Measurements from ENCODE around the gene RPRD2. TPM values are rescaled to one million over a fixed set of nuclear protein-coding genes. Genes with fewer than 3 reads are reported as not detected.

The RPRD2 gene
- total and polyA plus RNA-seq, 7 donors = 5.0 to 33.7 (median 22.1) TPM

GRCh38 chr1:150397392-150398032 is 33.6 kb downstream of the RPRD2 start:
- intact Hi-C loops (cut with DNase I) = no loop called here
- no peak overlapping the region for H3K27ac ChIP-seq
- H3K4me3 ChIP-seq = no peak overlapping the region
- DNase-seq = no peak
- ATAC-seq = no peak
- WGBS, 3 donors = 93 to 94% (median 94%) methylated on average over 6 of the region's 6 CpGs
- no peaks in the 10 kb centered on the region for H3K27me3 ChIP-seq (ENCODE audit: insufficient read depth in 3 of 3, low read length in 2 of 3)
- no peaks in the 10 kb centered on the region for H3K36me3 ChIP-seq (ENCODE audit: insufficient read depth in 1 of 2, low read depth in 1 of 2)
- no peaks in the 10 kb centered on the region for H3K4me1 ChIP-seq
- no peak for TF ChIP-seq CTCF (IDR thresholded peaks at IDR 0.05)
- H3K9me3 ChIP-seq = peaks cover 6% of the 10 kb centered on the region

- 79 to 91% (median 83%) methylated on average over 6 of the region's 6 CpGs for WGBS, 3 donors
- TF ChIP-seq CTCF (IDR thresholded peaks at IDR 0.05) = no peak
- H3K9me3 ChIP-seq = no peaks in the 10 kb centered on the region
- peaks cover 6% of the 10 kb centered on the region for H3K4me1 ChIP-seq
- no peaks in the 10 kb centered on the region for H3K27me3 ChIP-seq (ENCODE audit: insufficient read depth in 3 of 3, low read length in 2 of 3)
- intact Hi-C loops (cut with DNase I) = no loop called here
- H3K36me3 ChIP-seq (ENCODE audit: insufficient read depth in 1 of 2, low read depth in 1 of 2) = no peaks in the 10 kb centered on the region
- no peak overlapping the region for H3K27ac ChIP-seq
- no peak for ATAC-seq
- no peak for DNase-seq
- no peak overlapping the region for H3K4me3 ChIP-seq
Measured at GRCh38 chr1:150404465-150404864, 40.5 kb downstream of the RPRD2 start.

- Histone ChIP-seq H3K27me3 (ENCODE audit: insufficient read depth in 3 of 3, low read length in 2 of 3) (no peaks in the 10 kb centered on the region), H3K4me3 (no peak overlapping the region), H3K4me1 (peaks cover 6% of the 10 kb centered on the region), H3K9me3 (no peaks in the 10 kb centered on the region), H3K27ac (no peak overlapping the region), H3K36me3 (ENCODE audit: insufficient read depth in 1 of 2, low read depth in 1 of 2) (no peaks in the 10 kb centered on the region)
- WGBS, 3 donors = 85 to 90% (median 88%) methylated on average over 5 of the region's 5 CpGs
- no peak for ATAC-seq
- TF ChIP-seq CTCF (IDR thresholded peaks at IDR 0.05) = no peak
- intact Hi-C loops (cut with DNase I) = no loop called here
- DNase-seq = no peak
Measured at GRCh38 chr1:150405660-150406059, 41.7 kb downstream of the RPRD2 start.

GRCh38 chr1:150406483-150406882 is 42.5 kb downstream of the RPRD2 start:
- Histone ChIP-seq H3K27ac (no peak overlapping the region), H3K9me3 (no peaks in the 10 kb centered on the region), H3K4me1 (peaks cover 6% of the 10 kb centered on the region), H3K4me3 (no peak overlapping the region), H3K36me3 (ENCODE audit: insufficient read depth in 1 of 2, low read depth in 1 of 2) (no peaks in the 10 kb centered on the region), H3K27me3 (ENCODE audit: insufficient read depth in 3 of 3, low read length in 2 of 3) (no peaks in the 10 kb centered on the region)
- intact Hi-C loops (cut with DNase I) = no loop called here
- 61 to 71% (median 70%) methylated on average over 8 of the region's 8 CpGs for WGBS, 3 donors
- DNase-seq (no peak), ATAC-seq (no peak)
- TF ChIP-seq CTCF (IDR thresholded peaks at IDR 0.05) = no peak

- no peak for TF ChIP-seq CTCF (IDR thresholded peaks at IDR 0.05)
- 88 to 93% (median 91%) methylated on average over 3 of the region's 3 CpGs for WGBS, 3 donors
- H3K27ac ChIP-seq = no peak overlapping the region
- peaks cover 6% of the 10 kb centered on the region for H3K4me1 ChIP-seq
- intact Hi-C loops (cut with DNase I) = no loop called here
- DNase-seq (no peak), ATAC-seq (no peak)
- no peaks in the 10 kb centered on the region for H3K9me3 ChIP-seq
- no peak overlapping the region for H3K4me3 ChIP-seq
- H3K36me3 ChIP-seq (ENCODE audit: insufficient read depth in 1 of 2, low read depth in 1 of 2) = no peaks in the 10 kb centered on the region
- no peaks in the 10 kb centered on the region for H3K27me3 ChIP-seq (ENCODE audit: insufficient read depth in 3 of 3, low read length in 2 of 3)
Measured at GRCh38 chr1:150407330-150407729, 43.4 kb downstream of the RPRD2 start.
